Thoracic aorta endothelial cell (primary cell): ENCODE data around the gene DRAP1. TPM values are rescaled to one million over a fixed set of nuclear protein-coding genes. Genes with fewer than 3 reads are reported as not detected.

Experiments used
- total RNA-seq: library from RNA; depleted of rRNA; stranded (reverse); fragments of >200 nt; gene quantifications from 2 replicates; pipeline ENCODE4 v1.2.3, GENCODE V29; 2012

The DRAP1 gene
- total RNA-seq: 74.0 and 108 TPM in 2 replicates

GRCh38 chr11:65919141-65919572 lies at the start of gene DRAP1:
DRAP1 (plus strand) TSS chr11:65919426; CDS start chr11:65919502, 76 bp downstream.

DNA sequence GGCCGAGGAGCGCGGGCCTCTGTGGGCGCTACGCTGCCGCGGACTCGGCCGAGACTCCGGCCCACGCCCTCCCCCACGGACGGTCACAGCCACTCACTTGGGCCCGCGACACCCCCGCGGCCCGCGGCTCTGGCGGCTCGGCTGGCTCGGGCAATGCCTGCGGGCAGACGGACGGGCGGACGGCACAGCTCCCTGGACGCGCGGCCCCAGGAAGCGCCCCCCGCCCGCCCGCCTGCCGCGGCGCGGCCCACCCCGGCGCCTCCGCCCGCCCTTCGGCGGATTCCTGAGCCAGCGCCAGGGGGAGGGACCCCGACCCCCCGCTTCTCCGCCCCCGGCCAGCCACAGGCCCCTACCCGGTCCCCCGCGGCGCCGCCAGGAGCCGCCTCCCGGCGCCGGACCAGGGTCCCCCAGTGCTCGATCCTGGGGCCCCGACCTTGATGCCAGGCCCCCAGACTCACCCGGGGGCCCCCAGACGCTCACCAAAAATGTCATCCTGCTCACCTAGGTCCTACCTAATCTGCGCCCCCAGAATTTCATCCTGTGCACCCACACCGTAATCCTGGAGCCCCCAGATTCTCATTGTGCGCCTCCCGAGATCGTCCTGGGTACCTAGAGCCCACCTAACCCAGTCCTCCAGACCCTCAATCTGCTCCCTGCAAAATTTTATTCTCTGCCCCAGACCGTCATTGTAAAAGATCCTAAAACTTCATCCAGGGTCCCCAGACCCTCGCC lies 46.5 kb upstream of the DRAP1 start, which contains the start of gene EFEMP2:
Gene EFEMP2 (minus strand): TSS at position 215 of the 732 bp plus-strand sequence. CDS start 446 bp downstream, outside the sequence.

DNA sequence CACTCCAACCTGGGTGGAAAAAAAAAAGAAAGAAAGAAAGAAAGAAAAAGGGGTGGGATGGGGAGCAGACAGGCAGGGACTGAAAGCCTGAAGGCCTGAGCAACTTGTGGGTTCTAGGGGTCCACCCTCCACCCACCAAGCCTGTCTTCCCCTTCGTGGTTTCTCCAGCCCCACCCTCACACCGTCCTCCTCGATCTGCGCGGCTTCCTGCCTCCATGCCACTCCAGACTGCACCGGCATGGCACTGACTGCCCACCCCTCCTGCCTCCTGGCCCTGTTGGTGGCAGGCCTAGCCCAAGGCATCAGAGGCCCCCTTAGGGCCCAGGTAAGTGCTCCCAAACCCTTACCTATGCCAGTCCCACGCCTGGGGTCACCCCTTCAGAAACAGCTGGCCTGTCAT lies 39.6 kb upstream of the DRAP1 start, which contains the start of gene CTSW:
Gene CTSW (plus strand): TSS at position 221 of the 400 bp plus-strand sequence. CDS start 18 bp downstream, at position 239.

DNA sequence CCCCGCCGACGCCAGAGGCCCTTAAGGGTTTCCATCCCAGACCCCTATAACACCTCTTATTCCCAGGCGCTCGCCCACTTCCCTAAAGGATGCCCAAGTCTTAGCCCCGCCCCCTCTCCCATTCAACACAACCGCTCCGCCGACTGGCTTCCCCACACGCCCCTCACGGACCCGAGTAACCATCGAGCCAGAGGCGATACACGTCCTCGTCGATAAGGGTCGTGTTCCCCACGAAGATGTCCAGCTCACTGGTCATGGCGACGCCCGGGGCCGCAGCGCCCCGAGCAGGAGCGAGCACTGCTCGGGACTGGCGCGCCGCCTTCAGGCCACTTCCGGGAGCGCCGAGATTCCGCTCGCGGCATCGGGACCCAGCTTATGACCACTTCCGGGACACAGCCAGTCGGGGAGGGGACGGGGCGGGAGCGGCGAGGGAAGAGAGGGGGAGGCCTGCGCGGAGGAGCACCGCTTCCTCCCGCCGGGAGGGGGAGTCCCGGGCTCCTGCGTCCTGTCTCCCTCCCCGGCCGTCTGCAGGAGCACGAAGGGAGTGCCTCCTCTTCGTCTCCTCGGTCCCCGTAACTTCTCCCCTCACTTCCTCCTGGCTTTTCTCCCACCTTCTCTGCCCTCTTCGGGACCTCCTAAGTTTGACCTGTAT lies 30.9 kb upstream of the DRAP1 start, which contains the start of gene FIBP:
Gene FIBP (minus strand): TSS at position 309 of the 652 bp plus-strand sequence. CDS start 53 bp downstream, at position 256.

DNA sequence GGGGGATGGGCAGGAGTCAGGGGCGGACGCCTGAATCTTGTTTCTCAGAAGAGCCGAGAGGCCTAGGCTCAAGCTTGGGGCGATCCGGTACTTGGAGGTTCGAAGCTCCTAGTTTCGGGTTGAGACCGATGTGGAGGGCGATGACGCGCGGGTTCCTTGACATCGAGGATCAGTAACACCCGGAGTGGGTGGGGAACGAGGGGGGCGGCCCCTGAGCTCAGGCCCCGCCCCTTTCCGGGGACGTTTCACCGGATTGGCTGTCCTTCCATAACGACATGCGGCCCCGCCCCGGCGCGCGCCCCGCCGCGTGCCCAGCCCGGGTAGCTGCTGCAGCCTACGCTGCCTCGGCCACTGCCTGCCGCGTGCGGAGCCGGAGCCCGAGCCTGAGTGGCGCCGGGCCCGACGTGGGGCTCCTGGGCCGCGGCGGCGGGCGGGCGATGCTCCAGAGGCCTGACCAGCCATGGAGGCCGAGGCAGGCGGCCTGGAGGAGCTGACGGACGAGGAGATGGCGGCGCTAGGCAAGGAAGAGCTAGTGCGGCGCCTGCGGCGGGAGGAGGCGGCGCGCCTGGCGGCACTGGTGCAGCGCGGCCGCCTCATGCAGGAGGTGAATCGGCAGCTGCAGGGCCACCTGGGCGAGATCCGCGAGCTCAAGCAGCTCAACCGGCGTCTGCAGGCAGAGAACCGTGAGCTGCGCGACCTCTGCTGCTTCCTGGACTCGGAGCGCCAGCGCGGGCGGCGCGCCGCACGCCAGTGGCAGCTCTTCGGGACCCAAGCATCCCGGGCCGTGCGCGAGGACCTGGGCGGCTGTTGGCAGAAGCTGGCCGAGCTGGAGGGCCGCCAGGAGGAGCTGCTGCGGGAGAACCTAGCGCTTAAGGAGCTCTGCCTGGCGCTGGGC lies 28.7 kb upstream of the DRAP1 start, which contains the start of gene CCDC85B:
Gene CCDC85B (plus strand): TSS at position 350 of the 895 bp plus-strand sequence. CDS start 111 bp downstream, at position 461.

GRCh38 chr11:65900125-65900898 lies 18.9 kb upstream of the DRAP1 start, which contains the start of gene FOSL1:
FOSL1 (minus strand) TSS chr11:65900388; CDS start chr11:65900339, 49 bp downstream.

DNA sequence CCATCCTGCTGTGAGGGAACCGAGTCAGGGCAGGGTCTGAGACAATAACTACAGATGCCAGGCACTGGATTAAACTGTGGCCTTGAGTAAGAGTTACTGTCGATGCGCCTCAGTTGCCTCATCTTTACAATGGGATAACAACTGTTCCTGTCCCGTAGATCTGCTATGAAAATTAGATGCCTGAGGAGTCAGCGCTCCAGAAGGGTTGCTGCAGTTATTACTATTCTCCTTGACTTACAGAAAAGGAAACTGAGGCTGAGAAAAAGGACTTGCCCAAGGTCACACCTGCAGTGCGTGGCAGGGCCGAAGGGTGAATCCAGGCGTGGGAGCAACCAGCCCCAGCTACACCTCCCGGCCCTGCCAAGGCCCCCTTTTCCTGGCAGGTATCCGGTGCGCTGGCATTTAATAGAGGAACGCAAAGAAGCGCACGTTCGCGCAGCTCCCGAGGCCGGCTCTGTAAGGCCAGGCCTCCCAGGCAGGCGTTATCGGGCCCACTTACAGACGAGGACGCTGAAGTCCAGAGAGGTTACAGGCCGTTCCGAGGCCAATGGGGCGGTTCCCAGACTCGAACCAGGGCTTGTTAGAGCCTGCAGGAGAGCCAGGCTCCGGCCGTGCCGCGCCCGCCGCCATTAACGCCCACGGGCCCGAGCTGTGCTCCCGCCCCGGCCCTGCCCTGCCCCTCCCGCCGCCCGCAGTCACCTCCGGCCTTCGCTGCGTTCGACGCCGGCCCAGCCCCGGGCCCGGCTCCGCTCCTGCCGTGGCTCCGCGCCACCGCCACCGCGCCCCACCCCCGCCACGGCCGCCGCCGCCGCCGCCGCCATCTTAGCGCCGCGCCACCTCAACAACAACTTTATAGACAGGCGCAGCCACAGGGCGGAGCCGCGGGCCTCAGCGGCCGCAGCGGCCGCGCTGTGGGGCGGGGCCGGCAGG lies 750 bp upstream of the DRAP1 start, which contains the start of gene C11orf68:
Gene C11orf68 (minus strand): TSS at position 852 of the 930 bp plus-strand sequence. CDS start 31 bp downstream, at position 821.

DNA sequence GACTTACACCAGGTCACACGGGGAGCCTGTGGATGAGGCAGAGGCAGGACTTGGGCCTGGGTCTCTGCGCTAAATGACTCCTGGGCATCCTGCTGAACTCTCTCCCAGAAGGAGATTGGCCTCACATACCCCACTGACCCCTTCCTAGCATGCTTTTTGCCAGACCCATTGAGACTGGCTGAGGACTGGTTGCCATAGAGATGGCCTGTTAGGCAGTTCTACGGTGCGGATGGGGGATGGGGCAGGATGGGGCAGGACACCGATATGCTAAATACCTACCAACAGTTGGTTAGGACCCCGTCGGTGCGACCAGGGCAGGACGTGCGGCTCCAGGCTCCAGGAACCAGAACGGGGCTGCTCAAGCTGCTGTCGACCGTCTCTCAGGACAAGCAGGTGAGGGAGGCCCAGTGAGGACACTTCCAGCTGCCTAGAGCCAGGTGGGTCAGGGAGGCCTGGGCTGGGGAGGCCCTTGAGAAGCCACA lies 26.2 kb downstream of the DRAP1 start, which contains the start of gene TSGA10IP:
Gene TSGA10IP (plus strand): TSS at position 51 of the 482 bp plus-strand sequence. CDS start 196 bp downstream, at position 247.

GRCh38 chr11:65961267-65962140 lies 42.3 kb downstream of the DRAP1 start, which contains the start of gene SART1:
SART1 (plus strand) TSS chr11:65961734; CDS start chr11:65961781, 47 bp downstream.

Other genes with a start within 250 kb of the DRAP1 start
- 28.1 and 31.3 TPM in 2 replicates for gene KAT5, start 207.2 kb upstream of the DRAP1 start, total RNA-seq
- gene RNASEH2C, start 198.6 kb upstream of the DRAP1 start, total RNA-seq: 46.4 and 60.7 TPM in 2 replicates
- gene AP5B1, start 138.4 kb upstream of the DRAP1 start, total RNA-seq: 12.8 and 17.4 TPM in 2 replicates
- not detected in 2 replicates for gene OVOL1, start 132.4 kb upstream of the DRAP1 start, total RNA-seq
- gene SNX32, start 85.5 kb upstream of the DRAP1 start, total RNA-seq: 0.13 and 0.86 TPM in 2 replicates
- 1,176 and 1,575 TPM in 2 replicates for gene CFL1, start 61.2 kb upstream of the DRAP1 start, total RNA-seq
- 46.9 and 49.3 TPM in 2 replicates for gene MUS81, start 59.0 kb upstream of the DRAP1 start, total RNA-seq
- gene EFEMP2, start 46.6 kb upstream of the DRAP1 start, total RNA-seq: 18.9 and 22.0 TPM in 2 replicates
- not detected in 2 replicates for gene CTSW, start 39.6 kb upstream of the DRAP1 start, total RNA-seq
- gene FIBP, start 31.0 kb upstream of the DRAP1 start, total RNA-seq: 94.0 and 128 TPM in 2 replicates
- gene CCDC85B, start 28.8 kb upstream of the DRAP1 start, total RNA-seq: 78.2 and 108 TPM in 2 replicates
- 41.6 and 48.9 TPM in 2 replicates for gene FOSL1, start 19.0 kb upstream of the DRAP1 start, total RNA-seq
- 14.4 and 17.0 TPM in 2 replicates for gene C11orf68, start 364 bp upstream of the DRAP1 start, total RNA-seq
- not detected in 2 replicates for gene TSGA10IP, start 26.1 kb downstream of the DRAP1 start, total RNA-seq
- 30.9 and 35.9 TPM in 2 replicates for gene SART1, start 42.3 kb downstream of the DRAP1 start, total RNA-seq
- gene EIF1AD, start 82.7 kb downstream of the DRAP1 start, total RNA-seq: 32.0 and 33.5 TPM in 2 replicates
- gene BANF1, start 83.1 kb downstream of the DRAP1 start, total RNA-seq: 51.8 and 60.2 TPM in 2 replicates
- 0.22 and 0.53 TPM in 2 replicates for gene CST6, start 92.6 kb downstream of the DRAP1 start, total RNA-seq
- not detected in 2 replicates for gene CATSPER1, start 107.1 kb downstream of the DRAP1 start, total RNA-seq
- gene GAL3ST3, start 129.7 kb downstream of the DRAP1 start, total RNA-seq: 0.36 TPM in 1 of 2 replicates, not detected in the other
- 175 and 176 TPM in 2 replicates for gene SF3B2, start 132.9 kb downstream of the DRAP1 start, total RNA-seq
- gene PACS1, start 150.8 kb downstream of the DRAP1 start, total RNA-seq: 28.9 and 35.1 TPM in 2 replicates